Breast epithelium (tissue), 3 donors: ENCODE results near the gene ANKRD42.

ENCODE experiments used
- POLR2A ChIP-seq: fragments of 450-650 bp; IDR thresholded peaks from one replicate; pipeline ENCODE4 v1.6.1; 2016; ENCODE audit warnings: antibody characterized with exemption, mild to moderate bottlenecking, moderate library complexity
- POLR2AphosphoS5 ChIP-seq, 3 donors: sonication (generic); formaldehyde crosslinking; IDR thresholded peaks; one replicate each; pipeline ENCODE4 v1.6.1; 2017; ENCODE audit warnings: antibody characterized with exemption in 3 of 3
- TF ChIP-seq, protein P1 (sequence below), 3 donors: fragments of 450-650 bp; IDR thresholded peaks; one replicate each; pipeline ENCODE4 v1.5.1; 2016 to 2017; ENCODE audit warnings: antibody characterized with exemption in 3 of 3, mild to moderate bottlenecking in 3 of 3, moderate library complexity in 3 of 3

DNA sequence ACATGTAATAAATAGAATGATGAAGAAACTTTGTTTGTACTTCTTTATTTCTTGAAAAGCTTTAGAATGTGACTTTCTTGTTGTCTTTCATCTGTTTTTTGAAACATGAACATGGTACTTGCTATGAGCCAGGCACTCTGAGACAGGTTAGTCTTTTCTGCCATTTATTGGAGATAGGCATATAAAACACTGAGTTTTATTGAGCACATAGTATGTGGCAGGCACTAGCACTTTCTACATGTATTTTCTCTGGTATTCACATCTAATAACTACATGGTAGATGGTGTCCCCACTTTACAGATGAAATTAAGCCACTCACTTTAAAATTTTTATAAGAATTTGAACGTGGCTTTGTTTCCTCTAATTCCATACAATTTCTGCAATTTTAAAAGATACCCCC is 7.7 kb upstream of the ANKRD42 start:
- no peak for TF ChIP-seq POLR2A
- TF ChIP-seq, protein P1, sequence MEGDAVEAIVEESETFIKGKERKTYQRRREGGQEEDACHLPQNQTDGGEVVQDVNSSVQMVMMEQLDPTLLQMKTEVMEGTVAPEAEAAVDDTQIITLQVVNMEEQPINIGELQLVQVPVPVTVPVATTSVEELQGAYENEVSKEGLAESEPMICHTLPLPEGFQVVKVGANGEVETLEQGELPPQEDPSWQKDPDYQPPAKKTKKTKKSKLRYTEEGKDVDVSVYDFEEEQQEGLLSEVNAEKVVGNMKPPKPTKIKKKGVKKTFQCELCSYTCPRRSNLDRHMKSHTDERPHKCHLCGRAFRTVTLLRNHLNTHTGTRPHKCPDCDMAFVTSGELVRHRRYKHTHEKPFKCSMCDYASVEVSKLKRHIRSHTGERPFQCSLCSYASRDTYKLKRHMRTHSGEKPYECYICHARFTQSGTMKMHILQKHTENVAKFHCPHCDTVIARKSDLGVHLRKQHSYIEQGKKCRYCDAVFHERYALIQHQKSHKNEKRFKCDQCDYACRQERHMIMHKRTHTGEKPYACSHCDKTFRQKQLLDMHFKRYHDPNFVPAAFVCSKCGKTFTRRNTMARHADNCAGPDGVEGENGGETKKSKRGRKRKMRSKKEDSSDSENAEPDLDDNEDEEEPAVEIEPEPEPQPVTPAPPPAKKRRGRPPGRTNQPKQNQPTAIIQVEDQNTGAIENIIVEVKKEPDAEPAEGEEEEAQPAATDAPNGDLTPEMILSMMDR (IDR thresholded peaks at IDR 0.05): no peak
- TF ChIP-seq POLR2AphosphoS5 (IDR thresholded peaks at IDR 0.05): no peak
